Heart left ventricle (tissue), 13 donors: ENCODE data around the gene PRKCA.

Experiments used
- CTCF ChIP-seq, 12 donors: fragments of 200-600 bp; sonication (generic) in 4 of 12; IDR thresholded peaks; one replicate each; pipeline versions ENCODE4 v1.5.0 to v1.8.0; 2018 to 2022; ENCODE audit warnings: antibody characterized with exemption in 12 of 12, mild to moderate bottlenecking in 5 of 12
- POLR2A ChIP-seq, 2 donors: fragments of 450-650 bp; IDR thresholded peaks; one replicate each; pipeline ENCODE4 v1.6.1; 2017; ENCODE audit warnings: antibody characterized with exemption in 2 of 2, mild to moderate bottlenecking in 2 of 2, moderate library complexity in 2 of 2
- donor health status: ischemic (EF 13 %, LVEDD 7.1; RV severe dilation, severe dysfunction).
- donor health status: DM: no; HTN: yes; CAD: no.
- donor health status: DM: no; HTN: no; CAD: no.
- donor health status: ischemic (EF 25% LVEDD 6.9; RV normal size, moderate dysfunction).
- donor health status: ischemic (EF 25% LVEDD 5.7; RV mildly dilated, moderate dysfunction).
- donor health status: ischemic (EF 35%, LVEDD 5.7; RV mildly dilated, moderate dysfunction).
- donor health status: nonischemic (EF 11% LVEDD 7.7; RV severe dilation, severe dysfunction).
- donor health status: DM: yes; HTN: yes; CAD: no.
- donor health status: PGD.
- donor health status: ischemic (EF 29% LVEDD 5.4; RV normal size, mild dysfunction).
- donor health status: nonischemic (EF 23%, LVEDD 6.1; RV moderate dilation, normal function).

DNA sequence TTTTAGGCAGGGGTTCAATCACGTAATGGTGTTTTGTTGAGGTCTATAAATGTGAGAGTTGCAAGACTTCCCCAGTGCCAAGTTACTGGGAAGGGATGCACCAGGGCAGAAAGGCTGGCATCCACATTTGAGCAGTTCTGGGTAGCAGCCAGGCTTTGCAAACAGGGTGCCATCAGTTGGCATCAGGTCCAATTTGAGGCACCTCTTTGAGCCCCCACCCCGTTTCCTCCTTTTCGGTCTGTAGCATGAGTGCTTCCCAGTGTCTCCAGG lies 389.9 kb downstream of the PRKCA start:
- no peak for TF ChIP-seq CTCF (IDR thresholded peaks at IDR 0.05)
- TF ChIP-seq POLR2A (IDR thresholded peaks at IDR 0.05) = no peak
